HG02981 (cell line): ENCODE results near the gene ALKBH4.

Experiments
- ATAC-seq: cut with Tn5 transposase; IDR thresholded peaks from one replicate; pipeline ENCODE4 v1.9.1; 2021; ENCODE audit warnings: mild to moderate bottlenecking, moderate library complexity; ENCODE audit not compliant: unreplicated experiment

The ALKBH4 gene

GRCh38 chr7:102429141-102429899 is 35.3 kb downstream of the ALKBH4 start:
- ATAC-seq, result no peak

- no peak for ATAC-seq
These were observed 37.7 kb downstream of the ALKBH4 start for GRCh38 chr7:102427019-102427405.

- ATAC-seq, result peak; percentile 52
These were observed 38.2 kb downstream of the ALKBH4 start for GRCh38 chr7:102426268-102427018.

- ATAC-seq, result peak; percentile 67
These were observed 38.9 kb downstream of the ALKBH4 start for GRCh38 chr7:102425639-102426267.

- ATAC-seq, result no peak
These were observed 39.9 kb downstream of the ALKBH4 start for GRCh38 chr7:102424787-102425218.

- ATAC-seq, result no peak
These were observed 40.5 kb downstream of the ALKBH4 start for GRCh38 chr7:102424129-102424551.

- no peak for ATAC-seq
These were observed 42.9 kb downstream of the ALKBH4 start for GRCh38 chr7:102421706-102422240.

- ATAC-seq, result no peak
These were observed 46.1 kb downstream of the ALKBH4 start for GRCh38 chr7:102418592-102418991.

- no peak for ATAC-seq
These were observed 47.6 kb downstream of the ALKBH4 start for GRCh38 chr7:102417105-102417504.

GRCh38 chr7:102416406-102416805 is 48.3 kb downstream of the ALKBH4 start:
- ATAC-seq, result no peak

- ATAC-seq, result peak; percentile 61
These were observed 48.9 kb downstream of the ALKBH4 start for GRCh38 chr7:102415685-102416225.

- ATAC-seq, result no peak
These were observed 51.1 kb downstream of the ALKBH4 start for GRCh38 chr7:102413611-102414010.

- ATAC-seq, result no peak
These were observed 51.6 kb downstream of the ALKBH4 start for GRCh38 chr7:102413091-102413490.

- no peak for ATAC-seq
These were observed 52.1 kb downstream of the ALKBH4 start for GRCh38 chr7:102412548-102412947.

- no peak for ATAC-seq
These were observed 53.7 kb downstream of the ALKBH4 start for GRCh38 chr7:102410918-102411317.

GRCh38 chr7:102410123-102410522 is 54.5 kb downstream of the ALKBH4 start:
- no peak for ATAC-seq

- no peak for ATAC-seq
These were observed 55.3 kb downstream of the ALKBH4 start for GRCh38 chr7:102409340-102409739.

- peak; percentile 52 for ATAC-seq
These were observed 56.1 kb downstream of the ALKBH4 start for GRCh38 chr7:102408530-102408929.

GRCh38 chr7:102407910-102408309 is 56.8 kb downstream of the ALKBH4 start:
- ATAC-seq, result no peak
